HG03280 (cell line): ENCODE measurements around the gene PTN.
"Not testable (repeated sequence)": the region's sequence is repeated elsewhere in the genome, so short reads cannot be mapped to it uniquely, and the experiment has no call there.

Source experiments
- ATAC-seq: cut with Tn5 transposase; IDR thresholded peaks from one replicate; pipeline ENCODE4 v1.9.1; 2021; ENCODE audit warnings: mild to moderate bottlenecking, moderate library complexity; ENCODE audit not compliant: unreplicated experiment

PTN gene

DNA sequence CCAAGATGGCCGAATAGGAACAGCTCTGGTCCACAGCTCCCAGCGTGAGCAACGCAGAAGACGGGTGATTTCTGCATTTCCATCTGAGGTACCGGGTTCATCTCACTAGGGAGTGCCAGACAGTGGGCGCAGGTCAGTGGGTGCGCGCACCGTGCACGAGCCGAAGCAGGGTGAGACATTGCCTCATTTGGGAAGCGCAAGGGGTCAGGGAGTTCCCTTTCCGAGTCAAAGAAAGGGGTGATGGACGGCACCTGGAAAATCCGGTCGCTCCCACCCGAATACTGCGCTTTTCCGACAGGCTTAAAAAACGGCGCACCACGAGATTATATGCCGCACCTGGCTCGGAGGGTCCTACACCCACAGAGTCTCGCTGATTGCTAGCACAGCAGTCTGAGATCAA lies 161.9 kb downstream of the PTN start:
- not testable (repeated sequence) for ATAC-seq
